Panc1 (cell line): ENCODE data around the gene U2SURP. TPM values are rescaled to one million over a fixed set of nuclear protein-coding genes. Genes with fewer than 3 reads are reported as not detected.

ENCODE experiments used
- ATAC-seq: fragments of 200-7000 bp; cut with Tn5 transposase; 2 replicates; pipeline ENCODE4 v1.9.1; 2020; ENCODE audit warnings: mild to moderate bottlenecking, moderate library complexity
- BruUV-seq: library from RNA; stranded (reverse); fragments of 400-500 nt; replicated peaks from 2 replicates; lab custom pipeline; 2021; lab: Mats Ljungman, UMichigan
- CTCF ChIA-PET: fragments of 300-600 bp; sonication (Branson Sonifier 250); formaldehyde crosslinking; loops from one replicate; lab custom pipeline; 2022; ENCODE audit warnings: antibody characterized with exemption; lab: Charles Lee
- POLR2A ChIA-PET: fragments of 300-600 bp; sonication (Branson Sonifier 250); formaldehyde crosslinking; loops from one replicate; lab custom pipeline; 2022; ENCODE audit warnings: antibody characterized with exemption; lab: Charles Lee
- DNase-seq: peaks from one replicate; pipeline ENCODE4 v3.0.0-alpha.2; 2010; ENCODE audit warnings: low read depth, low spot score
- H3K27ac ChIP-seq: 2 replicates; pipeline ENCODE4 v1.5.1; 2011; ENCODE audit warnings: mild to moderate bottlenecking, low read length, inconsistent platforms
- H3K27me3 ChIP-seq: fragments of 200-500 bp; sonication (Bioruptor generic); 2 replicates; pipeline ENCODE4 v1.6.0; 2014; ENCODE audit warnings: low read length, inconsistent platforms; ENCODE audit not compliant: control insufficient read depth, insufficient read depth
- H3K36me3 ChIP-seq: fragments of 200-500 bp; sonication (Bioruptor generic); 2 replicates; pipeline ENCODE4 v1.5.1; 2014; ENCODE audit warnings: inconsistent platforms, mild to moderate bottlenecking, low read length, moderate library complexity; ENCODE audit not compliant: control insufficient read depth, insufficient read depth
- H3K4me1 ChIP-seq: 2 replicates; pipeline ENCODE4 v1.5.1; 2011; ENCODE audit warnings: inconsistent platforms, mild to moderate bottlenecking, low read length, moderate library complexity; ENCODE audit not compliant: control insufficient read depth, insufficient read depth
- H3K4me3 ChIP-seq, 2 experiments: 2 replicates each; pipeline ENCODE4 v1.5.1; 2011 to 2012; ENCODE audit warnings: low read depth in 2 of 2, low read length in 2 of 2, mild to moderate bottlenecking in 2 of 2, inconsistent platforms in 1 of 2, moderate library complexity in 1 of 2
- H3K9me3 ChIP-seq: fragments of 200-500 bp; sonication (Bioruptor generic); 2 replicates; pipeline ENCODE4 v1.5.1; 2014; ENCODE audit warnings: low read depth, mild to moderate bottlenecking, inconsistent platforms, low read length, moderate library complexity; ENCODE audit not compliant: control insufficient read depth, insufficient read depth
- POLR2AphosphoS5 ChIP-seq: IDR thresholded peaks from 2 replicates; pipeline ENCODE4 v1.6.1; 2012; ENCODE audit warnings: mild to moderate bottlenecking, low read depth, low read length, moderate library complexity
- REST ChIP-seq, 2 experiments: IDR thresholded peaks; 2 replicates each; pipeline ENCODE4 v1.6.1; 2011 to 2012; ENCODE audit warnings: low read depth in 2 of 2, control low read depth in 1 of 2, low read length in 1 of 2, mild to moderate bottlenecking in 1 of 2, moderate library complexity in 1 of 2; ENCODE audit not compliant: insufficient read depth in 1 of 2
- SIN3A ChIP-seq: IDR thresholded peaks from 2 replicates; pipeline ENCODE4 v1.6.1; 2012; ENCODE audit warnings: low read depth, mild to moderate bottlenecking, low read length, moderate library complexity, borderline replicate concordance; ENCODE audit not compliant: insufficient read depth
- TCF7L2 ChIP-seq: IDR thresholded peaks from 2 replicates; pipeline ENCODE4 v1.6.1; 2011; ENCODE audit warnings: mild to moderate bottlenecking, low read depth, low read length, inconsistent platforms
- in situ Hi-C: cut with HindIII; loops from 2 replicates; pipeline ENCODE4 v1.10.0; 2016; ENCODE audit warnings: low sequenced_read_pairs, low pct_unique_long_range_greater_than_20kb
- intact Hi-C: fragments of 100-400 bp; cut with micrococcal nuclease; formaldehyde crosslinking; loops from one replicate; pipeline ENCODE4 v1.10.0; 2022; ENCODE audit not compliant: unreplicated experiment
- total RNA-seq: library from RNA; stranded (reverse); gene quantifications from one replicate; pipeline ENCODE4 v1.2.1, GENCODE V29; 2021; ENCODE audit not compliant: unreplicated experiment
- TF ChIP-seq, protein P1 (sequence below): fragments of 450-650 bp; IDR thresholded peaks from 2 replicates; pipeline ENCODE4 v1.5.1; 2017; ENCODE audit warnings: mild to moderate bottlenecking

Gene U2SURP
- total RNA-seq, 1 experiment from 2014 or later, result 135 TPM

- in situ Hi-C loops, result no loop called here
- H3K27me3 ChIP-seq, result peaks cover 20% of the 10 kb centered on the region
- no peaks in the 10 kb centered on the region for H3K9me3 ChIP-seq
- no peak overlapping the region for H3K4me3 ChIP-seq
- H3K27ac ChIP-seq, result no peak overlapping the region
- DNase-seq (no peak), ATAC-seq (no peak)
- H3K36me3 ChIP-seq, result no peaks in the 10 kb centered on the region
- no peak for TF ChIP-seq POLR2AphosphoS5
- TF ChIP-seq, protein P1, sequence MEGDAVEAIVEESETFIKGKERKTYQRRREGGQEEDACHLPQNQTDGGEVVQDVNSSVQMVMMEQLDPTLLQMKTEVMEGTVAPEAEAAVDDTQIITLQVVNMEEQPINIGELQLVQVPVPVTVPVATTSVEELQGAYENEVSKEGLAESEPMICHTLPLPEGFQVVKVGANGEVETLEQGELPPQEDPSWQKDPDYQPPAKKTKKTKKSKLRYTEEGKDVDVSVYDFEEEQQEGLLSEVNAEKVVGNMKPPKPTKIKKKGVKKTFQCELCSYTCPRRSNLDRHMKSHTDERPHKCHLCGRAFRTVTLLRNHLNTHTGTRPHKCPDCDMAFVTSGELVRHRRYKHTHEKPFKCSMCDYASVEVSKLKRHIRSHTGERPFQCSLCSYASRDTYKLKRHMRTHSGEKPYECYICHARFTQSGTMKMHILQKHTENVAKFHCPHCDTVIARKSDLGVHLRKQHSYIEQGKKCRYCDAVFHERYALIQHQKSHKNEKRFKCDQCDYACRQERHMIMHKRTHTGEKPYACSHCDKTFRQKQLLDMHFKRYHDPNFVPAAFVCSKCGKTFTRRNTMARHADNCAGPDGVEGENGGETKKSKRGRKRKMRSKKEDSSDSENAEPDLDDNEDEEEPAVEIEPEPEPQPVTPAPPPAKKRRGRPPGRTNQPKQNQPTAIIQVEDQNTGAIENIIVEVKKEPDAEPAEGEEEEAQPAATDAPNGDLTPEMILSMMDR, result no peak
- no peak for TF ChIP-seq REST (IDR thresholded peaks at IDR 0.05; ENCODE audit: insufficient read depth in 1 of 2, low read depth in 2 of 2, low read length in 1 of 2)
- no peak for TF ChIP-seq TCF7L2
- no peak for TF ChIP-seq SIN3A
- intact Hi-C loops, result no loop called here
- H3K4me1 ChIP-seq, result no peaks in the 10 kb centered on the region
- no TSS peak for BruUV-seq
- POLR2A ChIA-PET, result no interaction called here
- CTCF ChIA-PET, result no interaction called here
These were observed 108.5 kb downstream of the U2SURP start for GRCh38 chr3:143109861-143110260.

Other genes starting within 250 kb of the U2SURP start
- 14.6 TPM for gene PCOLCE2, start 112.5 kb upstream of the U2SURP start, total RNA-seq
- 0.36 TPM for gene PAQR9, start 37.9 kb upstream of the U2SURP start, total RNA-seq
- gene CHST2, start 118.2 kb downstream of the U2SURP start, total RNA-seq, result 0.26 TPM